GM18907 (cell line): ENCODE data around the gene DYRK1B.

Experiments
- ATAC-seq: cut with Tn5 transposase; IDR thresholded peaks from one replicate; pipeline ENCODE4 v1.9.1; 2021; ENCODE audit warnings: mild to moderate bottlenecking, moderate library complexity; ENCODE audit not compliant: unreplicated experiment

DYRK1B gene

DNA sequence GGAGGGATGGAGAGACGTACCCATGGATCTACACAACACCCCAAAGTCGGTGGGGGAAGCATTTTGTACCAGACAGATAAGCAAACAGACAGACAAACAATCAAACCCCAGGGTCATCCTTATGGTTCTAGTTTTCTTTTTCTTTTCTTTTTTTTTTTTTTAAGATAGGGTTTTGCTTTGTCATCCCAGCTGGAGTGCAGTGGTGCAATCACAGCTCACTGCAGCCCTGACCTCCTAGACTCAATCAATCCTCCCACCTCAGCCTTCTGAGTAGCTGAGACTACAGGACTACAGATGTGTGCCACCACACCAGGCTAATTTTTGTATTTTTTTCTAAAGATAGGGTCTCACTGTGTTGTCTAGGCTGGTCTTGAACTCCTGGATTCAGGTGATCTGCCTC, 30.2 kb upstream of the DYRK1B start:
- ATAC-seq: no peak

DNA sequence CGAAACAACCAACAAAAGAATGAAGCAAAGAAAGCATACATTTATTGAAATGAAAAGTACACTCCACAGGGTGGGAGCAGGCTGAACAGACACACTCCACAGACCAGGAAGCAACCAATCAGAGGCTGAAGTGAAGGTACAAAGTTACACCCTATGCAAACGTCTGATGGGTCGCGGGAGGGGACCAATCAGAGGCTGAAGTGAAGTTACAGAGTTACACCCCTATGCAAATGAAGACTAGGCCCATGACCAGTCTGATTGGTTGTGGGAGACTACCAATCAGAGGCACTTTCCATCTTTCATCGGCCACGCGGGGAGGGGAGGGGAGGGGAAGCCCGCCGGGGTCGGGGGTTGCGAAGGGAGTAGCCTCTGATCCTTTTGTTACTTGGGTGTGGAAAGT, 24.6 kb upstream of the DYRK1B start:
- ATAC-seq: no peak

DNA sequence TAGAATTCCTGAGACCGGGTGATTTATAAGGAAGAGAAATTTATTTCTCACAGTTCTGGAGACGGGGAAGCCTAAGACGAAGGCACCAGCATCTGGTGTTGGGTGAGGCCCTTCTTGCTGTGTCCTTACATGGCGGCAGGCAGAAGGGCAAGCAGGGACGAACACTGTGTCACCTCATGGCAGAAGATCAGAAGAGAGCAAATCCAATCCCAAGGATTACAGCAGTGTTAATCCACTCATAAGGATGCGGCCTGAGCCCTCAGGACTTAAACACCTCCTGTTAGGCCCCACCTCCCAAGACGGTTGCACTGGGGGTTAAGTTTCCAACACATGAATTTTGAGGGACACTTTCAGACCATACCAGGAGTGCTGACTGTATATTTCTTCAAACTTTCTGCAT, 18.9 kb upstream of the DYRK1B start:
- no peak for ATAC-seq

DNA sequence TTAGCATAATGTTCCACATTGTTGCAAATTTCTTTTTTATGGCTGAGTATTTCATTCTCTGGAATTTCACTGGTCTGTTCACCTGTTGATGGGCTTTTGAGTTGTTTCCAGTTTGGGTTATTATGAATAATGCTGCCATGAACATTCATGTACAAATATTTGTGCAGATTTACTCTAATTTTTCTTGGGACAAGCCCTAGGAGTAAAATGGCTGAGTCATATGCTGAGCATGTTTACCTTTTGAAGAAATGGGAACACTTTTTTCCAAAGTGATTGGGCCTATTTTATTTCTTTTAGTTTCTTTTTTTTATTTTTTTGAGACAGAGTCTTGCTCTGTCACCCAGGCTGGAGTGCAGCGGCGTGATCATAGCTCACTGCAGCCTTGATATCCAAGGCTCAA, 16.9 kb upstream of the DYRK1B start:
- no peak for ATAC-seq

DNA sequence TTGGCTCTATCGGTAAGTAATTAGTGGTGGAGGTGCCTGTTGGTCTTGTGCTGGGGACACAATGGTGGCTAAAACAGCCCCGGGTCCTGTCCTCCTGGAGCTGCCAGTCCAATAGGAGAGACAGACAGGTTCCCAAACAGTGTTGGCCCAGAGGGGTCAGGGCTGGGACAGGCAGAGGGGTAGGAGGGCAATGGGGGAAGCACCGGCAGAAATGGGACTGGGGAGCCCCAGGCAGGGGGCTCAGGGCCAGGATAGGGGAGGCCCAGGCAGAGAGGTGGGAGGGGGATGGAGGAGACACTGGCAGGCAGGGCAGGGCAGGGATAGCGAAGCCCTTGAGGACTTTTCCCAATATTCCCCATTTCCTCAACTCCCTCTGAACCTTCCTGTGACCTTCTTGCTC, 14.4 kb upstream of the DYRK1B start:
- ATAC-seq: no peak

DNA sequence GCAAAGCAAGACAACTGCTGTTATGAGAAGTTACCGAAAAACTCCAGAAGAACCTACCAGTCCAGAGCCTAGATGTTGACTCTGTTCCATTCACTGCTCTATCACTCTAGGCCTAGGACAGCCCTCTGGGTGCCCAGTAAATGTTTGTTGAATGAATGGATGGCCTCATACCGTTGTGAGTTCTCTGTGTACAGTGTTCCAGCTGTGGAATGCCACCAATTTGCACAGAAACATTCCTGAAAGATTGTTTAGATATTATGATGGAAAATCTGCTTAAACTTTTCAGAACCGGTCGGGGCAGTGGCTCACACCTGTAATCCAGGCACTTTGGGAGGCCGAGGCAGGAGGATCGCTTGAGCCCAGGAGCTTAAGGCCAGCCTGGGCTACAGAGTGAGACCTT, 13.6 kb upstream of the DYRK1B start:
- ATAC-seq: no peak

DNA sequence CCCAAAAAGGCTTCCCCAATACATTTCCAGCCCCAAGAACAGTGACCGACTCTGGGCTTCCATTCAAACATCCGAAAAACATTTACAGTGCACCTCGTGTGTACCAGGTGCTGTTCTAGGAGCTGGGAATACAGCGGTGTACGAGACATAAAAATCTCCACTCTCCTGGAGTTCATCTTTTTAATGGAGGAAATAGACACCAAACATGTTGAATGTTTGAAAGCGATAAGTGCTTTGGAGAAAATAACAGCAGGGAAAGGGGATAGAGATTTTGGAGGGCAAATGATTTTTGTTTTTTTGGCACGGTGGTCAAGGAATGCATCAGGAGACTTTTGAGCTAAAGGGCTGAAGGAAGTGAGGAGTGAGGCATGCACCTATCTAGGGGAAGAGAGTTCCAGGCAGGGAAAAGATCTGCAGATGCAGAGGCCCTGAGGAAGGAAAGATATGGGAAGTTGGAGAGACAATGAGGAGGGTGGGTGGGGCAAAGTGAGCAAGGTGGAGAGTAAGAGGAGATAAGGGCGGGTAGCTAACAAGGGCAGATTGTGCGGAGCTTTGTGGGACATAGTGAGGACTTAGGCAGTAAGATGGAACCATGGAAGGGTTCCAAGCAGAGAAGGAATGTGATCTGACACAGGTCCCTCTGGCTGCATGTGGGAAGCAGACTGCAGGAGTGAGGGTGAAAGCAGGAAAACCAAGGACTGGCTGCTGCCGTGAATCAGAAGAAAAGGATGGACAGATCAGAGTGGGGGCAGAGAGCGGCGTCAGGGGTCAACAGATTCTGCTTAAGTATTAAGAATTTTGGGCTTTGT, 12.9 kb upstream of the DYRK1B start:
- no peak for ATAC-seq

DNA sequence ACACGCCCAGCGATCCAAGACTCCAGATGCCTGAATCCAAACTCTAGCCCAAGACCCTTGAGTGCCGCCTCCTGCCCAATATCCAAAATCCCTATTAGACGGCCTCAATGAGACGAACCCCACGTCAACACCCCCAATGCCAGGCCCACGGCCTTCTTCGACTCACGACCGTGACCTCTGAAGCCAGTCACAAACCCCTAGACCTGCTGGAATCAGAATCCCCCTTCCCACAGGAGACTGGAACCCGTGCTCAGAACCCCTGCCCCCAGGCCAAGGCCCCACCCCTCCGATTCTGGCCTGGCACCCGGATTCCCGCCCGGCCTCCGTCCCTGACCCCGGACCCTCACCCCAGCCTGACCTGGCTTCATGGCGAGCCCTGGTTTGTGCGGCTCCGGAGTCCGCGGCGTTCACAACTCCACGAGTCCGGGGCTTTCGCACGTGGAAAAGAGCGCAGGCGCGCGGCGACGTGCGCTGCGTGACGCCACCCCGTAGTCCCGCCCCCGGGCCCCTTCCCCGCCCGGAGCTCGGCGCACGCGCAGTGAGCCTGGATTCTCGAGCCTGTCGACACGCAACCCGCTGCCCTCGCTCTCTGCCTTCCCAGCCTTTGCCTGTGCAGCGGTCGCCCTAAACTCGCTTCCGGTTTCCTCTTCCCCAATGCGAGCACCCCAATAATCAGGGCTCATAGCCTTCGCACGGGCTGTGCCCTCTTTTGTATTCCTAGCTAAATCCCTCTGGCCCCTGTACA, 12.1 kb upstream of the DYRK1B start, which contains the start of gene FBL:
TSS of gene FBL (minus strand) at position 447 of the 745 bp plus-strand sequence. CDS start at position 368, 79 bp downstream.
- peak; percentile 82 for ATAC-seq

DNA sequence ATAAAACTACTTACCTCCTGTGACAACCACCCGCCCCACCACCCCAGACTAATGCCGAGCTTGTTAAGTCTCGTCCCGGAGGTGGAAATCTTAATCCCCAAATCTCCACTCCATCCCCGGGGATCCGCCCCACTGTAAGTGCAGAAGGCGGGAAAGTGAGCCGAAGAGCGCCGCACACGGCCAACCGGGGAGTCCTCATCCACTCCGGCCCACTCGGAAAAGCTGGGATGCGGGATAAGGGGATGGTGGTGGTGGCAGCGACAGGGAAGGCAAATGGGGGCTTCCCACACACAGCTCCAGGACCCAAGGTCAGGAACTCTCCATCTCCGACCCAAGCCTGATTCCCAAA, 11.6 kb upstream of the DYRK1B start:
- no peak for ATAC-seq

DNA sequence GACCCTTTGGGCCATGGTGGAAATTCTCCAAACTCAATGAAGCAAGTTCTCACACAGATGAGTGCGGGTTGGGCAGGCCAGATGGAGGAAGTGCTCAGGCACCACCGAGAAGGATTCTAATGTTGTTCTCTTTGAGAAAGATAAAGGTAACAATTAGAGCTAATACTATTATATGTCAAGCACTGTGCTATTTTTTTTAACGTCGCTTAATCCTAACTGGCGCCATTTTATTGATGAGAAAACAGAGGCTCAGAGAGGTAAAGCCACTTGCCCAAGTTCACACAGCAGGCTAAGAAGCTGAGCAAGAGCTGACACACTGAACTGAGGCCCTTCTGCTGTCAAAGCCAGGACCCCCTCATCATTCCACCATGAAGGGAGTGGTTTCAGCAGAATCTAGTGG, 11.2 kb upstream of the DYRK1B start:
- ATAC-seq: no peak

DNA sequence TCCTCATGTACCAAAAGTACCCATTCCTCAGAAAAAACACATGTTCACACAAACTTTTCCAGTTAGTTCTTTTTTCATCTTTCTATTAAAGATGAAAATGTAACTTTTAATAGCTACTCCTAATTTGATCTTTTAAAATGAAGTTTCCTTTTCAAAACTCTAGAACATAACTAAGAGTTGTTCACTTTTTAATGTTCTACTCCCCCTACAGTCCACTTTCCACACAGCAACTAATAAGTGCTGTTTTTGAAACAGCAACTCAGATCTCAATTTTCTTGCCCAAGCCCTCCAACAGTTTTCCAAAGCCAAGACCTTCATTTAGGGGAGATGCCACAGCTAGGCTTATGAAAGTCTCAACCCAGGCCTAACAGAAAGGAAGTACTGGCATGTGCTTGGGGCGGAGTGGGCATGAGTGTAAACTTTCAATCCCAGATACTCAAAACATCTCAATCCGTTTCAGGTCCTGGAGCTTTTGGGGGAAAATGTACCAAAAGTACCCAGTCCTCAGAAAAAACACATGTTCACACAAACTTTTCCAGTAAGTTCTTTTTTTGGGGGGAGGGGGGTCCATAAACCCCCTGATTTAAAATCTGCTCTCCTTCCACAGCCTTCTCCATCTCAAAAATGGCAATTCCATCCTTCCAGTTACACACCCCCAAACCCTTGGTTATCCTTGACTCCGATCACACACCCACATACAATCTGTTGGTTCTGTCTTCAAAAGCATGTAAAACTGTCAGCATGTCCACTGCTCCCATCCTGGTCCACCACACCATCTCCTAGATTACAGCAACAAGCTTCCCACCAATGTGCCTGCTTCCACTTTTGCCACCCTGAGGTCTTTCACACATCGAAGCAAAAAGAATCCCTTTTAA, 10.2 kb upstream of the DYRK1B start:
- no peak for ATAC-seq

DNA sequence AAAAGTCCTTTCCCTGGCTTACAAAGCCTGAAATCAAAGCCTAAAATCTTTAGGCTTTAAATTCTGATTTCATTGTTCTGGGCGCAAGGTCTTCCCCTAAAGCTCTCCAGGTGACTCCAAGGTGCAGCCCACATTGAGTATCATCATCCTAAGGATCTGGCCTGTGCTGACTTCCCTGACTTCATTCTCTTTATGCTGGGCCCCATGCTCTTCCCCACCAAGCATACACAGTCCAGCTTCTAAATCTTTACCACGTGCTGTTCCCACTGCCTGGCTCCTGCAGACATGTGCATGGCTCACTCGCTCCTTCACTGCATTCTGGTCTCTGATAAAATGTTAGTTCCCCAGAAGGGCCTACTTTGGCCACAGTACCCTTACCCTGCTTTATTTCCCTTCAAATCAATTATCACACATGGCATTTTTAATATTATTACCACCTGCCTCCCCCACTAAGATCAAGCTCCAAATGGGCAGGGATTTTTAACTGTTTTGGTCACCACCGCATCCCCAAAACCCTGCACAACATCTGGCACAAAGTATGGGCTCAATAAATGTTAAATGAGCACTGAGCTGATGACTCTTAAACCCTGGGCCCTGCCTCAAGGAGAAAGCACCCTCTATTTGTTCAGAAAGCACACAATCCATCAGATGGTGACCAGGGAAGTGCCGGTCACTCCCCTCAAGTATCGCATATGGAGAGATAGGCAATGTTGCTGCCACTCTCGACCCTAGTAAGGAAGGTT, 8.9 kb upstream of the DYRK1B start:
- ATAC-seq: no peak

DNA sequence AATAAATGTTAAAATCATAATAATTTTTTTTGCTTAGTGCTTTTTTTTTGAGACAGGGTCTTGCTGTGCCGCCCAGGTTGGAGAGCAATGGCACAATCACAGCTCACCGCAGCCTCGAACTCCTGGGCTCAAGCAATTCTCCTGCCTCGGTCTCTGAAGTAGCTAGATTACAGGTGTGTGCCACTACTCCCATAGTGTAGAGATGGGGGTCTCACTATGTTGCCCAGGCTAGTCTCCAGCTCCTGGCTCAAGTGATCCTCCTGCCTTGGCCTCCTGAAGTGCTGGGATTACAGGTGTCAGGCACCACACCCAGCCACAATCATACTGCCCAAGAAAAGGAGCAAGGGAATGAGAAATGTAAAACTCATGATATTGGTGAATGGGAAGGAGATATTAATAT, 7.1 kb upstream of the DYRK1B start:
- ATAC-seq: no peak

DNA sequence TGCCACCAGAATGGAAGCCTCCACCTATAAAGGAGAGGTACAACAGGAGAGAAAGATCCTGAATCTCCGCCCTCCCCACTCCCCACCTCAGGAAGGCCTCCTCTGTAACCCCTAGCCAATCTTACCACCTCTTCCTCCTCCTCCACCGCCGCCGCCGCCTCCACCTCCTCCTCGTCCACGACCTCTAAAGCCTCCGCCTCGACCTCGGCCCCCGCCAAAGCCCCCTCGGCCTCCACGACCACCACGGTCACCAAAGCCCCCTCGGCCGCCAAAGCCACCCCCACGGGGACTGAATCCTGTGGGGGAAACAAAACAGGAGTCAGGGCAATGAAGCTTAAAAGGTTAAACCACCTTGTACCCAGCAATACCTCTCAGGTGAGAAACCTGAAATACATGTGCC, 6.5 kb upstream of the DYRK1B start:
- ATAC-seq: no peak

DNA sequence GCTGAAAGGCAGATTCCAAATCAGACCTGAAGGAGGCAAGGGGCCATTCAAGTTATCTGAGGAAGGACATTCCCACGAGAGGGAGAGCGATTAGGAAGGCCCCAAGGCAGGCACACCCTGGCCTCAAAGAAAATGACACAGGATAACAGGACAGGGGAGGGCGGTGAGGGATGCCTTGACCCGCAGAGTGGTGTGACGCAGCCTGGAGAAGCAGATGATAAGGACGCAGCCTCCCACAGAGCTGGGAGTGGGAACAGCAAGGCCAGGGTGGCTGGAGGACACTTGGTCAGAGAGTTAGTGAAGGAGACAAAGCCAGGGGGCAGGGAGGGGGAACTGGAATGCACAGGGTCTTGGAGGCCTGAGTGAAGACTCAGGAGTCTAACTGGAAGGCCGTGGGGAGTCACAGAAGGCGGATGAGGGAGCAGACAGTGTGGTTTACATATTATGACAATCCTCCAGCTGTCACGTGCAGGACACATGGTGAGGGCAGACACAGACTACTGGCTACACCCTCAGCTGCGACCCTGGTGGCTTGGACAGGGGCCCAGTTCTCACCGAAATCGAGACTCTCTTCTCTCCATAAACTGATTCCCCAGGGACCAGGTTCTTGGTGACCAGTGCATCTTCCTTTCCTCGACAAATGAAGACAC, 5.8 kb upstream of the DYRK1B start:
- no peak for ATAC-seq

DNA sequence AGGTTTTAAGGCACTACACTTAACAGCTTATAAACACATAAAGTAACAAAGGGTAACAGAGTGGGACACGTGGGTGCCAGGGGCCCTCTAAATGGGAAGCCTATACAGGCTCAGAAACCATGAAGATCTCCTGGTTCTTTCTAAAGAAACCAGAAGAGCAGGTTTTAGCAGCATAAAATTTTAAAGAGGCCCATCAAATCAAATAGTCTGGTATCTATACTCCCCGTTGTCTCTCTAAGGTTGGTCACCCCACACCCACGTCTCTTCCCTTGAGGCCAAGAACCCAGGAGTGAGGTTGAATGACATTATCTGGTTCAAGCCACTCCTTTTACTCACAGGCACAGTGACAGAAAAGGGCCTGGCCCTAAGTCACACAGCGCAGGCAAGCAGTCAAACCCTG, 4.6 kb upstream of the DYRK1B start:
- ATAC-seq: no peak

DNA sequence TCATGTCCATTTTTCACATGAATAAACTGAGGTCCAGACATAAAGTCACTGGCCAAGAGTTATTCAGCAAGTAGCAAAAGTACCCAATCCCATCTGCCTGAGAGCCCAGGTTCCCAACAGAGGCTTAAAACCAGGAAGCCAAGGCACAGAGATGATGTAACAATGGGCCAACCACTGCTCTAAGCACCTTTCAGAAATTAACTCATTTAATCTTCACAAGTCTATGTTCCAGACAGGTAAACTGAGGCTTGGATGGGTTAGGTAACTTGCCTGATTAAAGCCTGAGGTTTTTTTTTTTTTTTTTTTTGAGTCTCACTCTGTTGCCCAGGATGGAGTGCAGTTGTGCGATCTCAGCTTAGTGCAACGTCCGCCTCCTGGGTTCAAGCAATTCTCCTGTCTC, 4.0 kb upstream of the DYRK1B start:
- no peak for ATAC-seq

DNA sequence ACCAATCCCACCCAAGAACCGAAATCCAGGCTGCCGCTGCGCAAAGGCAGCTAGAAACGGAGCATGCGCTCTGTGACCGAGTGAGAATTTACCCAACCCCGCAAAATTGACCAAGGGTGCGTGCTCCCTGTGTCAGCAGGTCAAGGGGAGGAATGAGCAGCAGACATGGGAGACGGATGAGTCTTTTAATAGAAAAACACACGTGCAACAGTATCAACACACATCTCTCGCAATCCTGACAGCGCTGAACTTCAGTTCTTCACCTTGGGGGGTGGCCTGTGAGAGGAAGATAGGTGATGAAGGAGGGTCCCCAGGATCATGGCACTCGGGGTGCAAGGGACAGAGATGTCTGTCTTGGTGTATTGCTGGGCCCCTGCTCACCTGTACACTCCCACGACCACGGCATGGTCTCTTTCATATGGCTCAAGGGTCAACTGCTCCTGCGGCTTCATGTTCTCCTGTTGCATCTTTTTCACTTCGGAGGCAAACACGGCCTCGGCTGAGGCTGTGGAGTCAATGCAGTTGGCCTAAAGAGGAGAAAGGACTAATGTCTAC, 402 bp upstream of the DYRK1B start:
- ATAC-seq: peak; percentile 1

DNA sequence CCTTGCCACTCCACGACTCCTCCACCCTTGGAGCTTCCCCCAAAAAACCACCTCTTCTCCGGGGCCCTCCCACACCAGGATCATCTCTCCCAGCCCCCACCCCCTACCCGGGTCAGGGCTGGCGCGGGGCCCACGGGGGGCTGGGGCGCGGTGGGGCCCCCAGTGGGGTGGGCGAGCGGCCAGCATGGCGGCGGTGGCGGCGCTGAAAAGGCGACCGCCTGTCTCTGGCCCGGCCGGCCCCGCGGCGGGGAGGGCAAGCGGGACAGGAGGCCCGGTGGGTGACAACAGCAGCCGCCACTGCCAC, 850 bp downstream of the DYRK1B start:
- ATAC-seq: no peak
